ENCODE measurements around the gene RBMY1B. TPM values are rescaled to one million over a fixed set of nuclear protein-coding genes. Genes with fewer than 3 reads are reported as not detected.
"Not testable (repeated sequence)": the region's sequence is repeated elsewhere in the genome, so short reads cannot be mapped to it uniquely, and the experiment has no call there.

Gene RBMY1B
- total RNA-seq (2014; rRNA removed; shearing (Covaris generic)): not detected in 2 replicates
- not detected in 2 replicates for polyA plus RNA-seq (2014; cell fraction: nucleus; rRNA removed)

GRCh38 chrY:21511038-21511437 lies at the start of gene RBMY1B:
TSS of gene RBMY1B (plus strand) at chrY:21511338. CDS start at chrY:21513351, 2,013 bp downstream.
- DNase-seq (ENCODE audit: extremely low read depth, low read depth): not testable (repeated sequence)

DNA sequence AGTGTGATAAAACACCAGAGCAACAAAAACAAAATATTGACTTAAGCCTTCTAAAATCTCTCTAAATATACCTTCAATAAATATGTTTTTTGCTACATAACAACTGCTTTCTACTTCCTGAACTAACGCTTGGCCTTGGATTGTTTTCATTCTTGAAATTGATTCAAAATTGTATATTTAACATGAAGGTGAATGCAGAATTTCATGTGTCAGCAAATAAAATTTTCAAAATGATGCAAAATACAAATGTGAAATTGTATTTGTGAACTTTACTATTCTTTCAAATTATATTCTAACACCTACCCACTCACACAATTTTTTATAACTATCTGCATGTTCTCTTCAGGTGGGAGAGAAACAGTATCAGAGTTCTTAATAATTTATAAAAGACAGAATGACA lies 48.2 kb upstream of the RBMY1B start:
- DNase-seq (ENCODE audit: extremely low read depth, low read depth): not testable (repeated sequence)

GRCh38 chrY:21482967-21483366 lies 28.2 kb upstream of the RBMY1B start:
- no peak for DNase-seq (ENCODE audit: extremely low read depth, low read depth)

GRCh38 chrY:21534579-21534978 lies 23.4 kb downstream of the RBMY1B start, which contains the start of gene RBMY1A1:
TSS of gene RBMY1A1 (plus strand) at chrY:21534879. CDS start at chrY:21536892, 2,013 bp downstream.
- not testable (repeated sequence) for DNase-seq (ENCODE audit: extremely low read depth, low read depth)

DNA sequence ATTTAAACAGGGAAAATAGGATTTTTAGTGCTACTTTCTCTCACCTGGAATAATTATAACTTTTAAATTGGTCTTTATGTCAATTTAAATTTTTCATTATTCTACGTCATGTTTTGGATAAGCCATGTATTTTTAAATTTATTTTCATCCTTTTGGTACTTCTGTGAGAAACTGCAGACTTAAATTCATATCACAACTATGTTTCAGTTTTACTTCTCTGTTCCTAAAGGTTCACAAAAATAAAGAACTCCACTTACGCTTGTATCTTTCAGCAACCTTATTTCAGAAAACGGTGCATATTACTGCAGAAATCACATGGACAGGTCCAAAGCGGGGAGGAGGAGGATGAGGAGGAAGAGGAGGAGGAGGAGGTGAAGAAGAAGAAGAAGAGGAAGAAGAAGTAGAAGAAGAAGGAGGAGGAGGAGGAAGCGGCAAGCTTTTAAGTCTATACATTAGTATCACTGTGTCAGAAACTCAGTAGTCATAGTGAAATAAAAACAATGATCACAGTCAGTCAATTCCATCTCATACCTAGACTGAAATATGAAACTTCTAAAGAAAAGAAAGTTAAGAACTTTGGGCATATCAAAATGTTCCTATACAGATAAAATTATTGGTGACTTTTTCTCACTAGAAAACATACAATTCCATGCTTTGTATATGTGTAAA lies 48.3 kb downstream of the RBMY1B start:
- DNase-seq (ENCODE audit: extremely low read depth, low read depth): not testable (repeated sequence)

Other genes with a start within 250 kb of the RBMY1B start
- gene RBMY1A1, start 23.5 kb downstream of the RBMY1B start, total RNA-seq (2014; rRNA removed; shearing (Covaris generic)): not detected in 2 replicates